Amygdala (tissue), 56 donors: ENCODE measurements around the gene GPSM3.
"Not testable (repeated sequence)": the region's sequence is repeated elsewhere in the genome, so short reads cannot be mapped to it uniquely, and the experiment has no call there.

ENCODE experiments used
- DNase-seq, 56 donors: peaks; one replicate each; lab custom pipeline; 2025; lab: John Stamatoyannopoulos, UW

GPSM3 gene

DNA sequence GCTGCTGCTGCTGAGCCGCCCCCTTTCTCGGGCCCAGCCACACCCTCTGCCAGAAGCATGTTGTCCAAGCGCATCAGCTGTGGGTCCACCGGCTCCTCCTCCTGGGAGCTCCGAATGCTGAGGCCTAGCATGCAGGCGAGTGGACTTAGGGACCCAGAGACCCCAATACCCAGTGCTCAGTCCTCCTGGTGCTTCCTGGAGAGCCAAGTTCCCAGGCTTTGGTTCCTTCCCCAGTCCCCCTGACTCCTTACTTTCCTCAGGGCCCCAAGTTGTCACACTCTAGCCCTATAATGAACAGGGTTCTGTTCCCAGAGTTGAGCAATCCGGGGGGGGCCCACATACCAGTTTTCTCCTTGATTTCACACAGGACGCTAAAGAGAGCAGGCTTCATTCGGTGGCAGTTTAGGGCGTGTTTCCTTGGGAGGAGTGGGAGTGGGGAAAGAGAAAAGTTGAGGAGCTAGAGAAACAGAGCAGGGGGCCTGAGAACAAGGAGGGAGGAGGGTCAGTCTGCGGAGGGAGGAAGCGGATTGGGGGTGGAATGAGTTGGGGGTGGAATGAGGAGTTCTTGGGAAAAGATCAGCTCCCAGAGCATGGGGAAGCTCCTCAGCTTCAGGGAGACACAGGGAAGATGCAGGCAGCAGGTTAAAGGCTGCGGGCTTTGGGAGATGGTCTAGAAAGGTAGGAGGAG, 3.9 kb downstream of the GPSM3 start:
- no peak for DNase-seq

DNA sequence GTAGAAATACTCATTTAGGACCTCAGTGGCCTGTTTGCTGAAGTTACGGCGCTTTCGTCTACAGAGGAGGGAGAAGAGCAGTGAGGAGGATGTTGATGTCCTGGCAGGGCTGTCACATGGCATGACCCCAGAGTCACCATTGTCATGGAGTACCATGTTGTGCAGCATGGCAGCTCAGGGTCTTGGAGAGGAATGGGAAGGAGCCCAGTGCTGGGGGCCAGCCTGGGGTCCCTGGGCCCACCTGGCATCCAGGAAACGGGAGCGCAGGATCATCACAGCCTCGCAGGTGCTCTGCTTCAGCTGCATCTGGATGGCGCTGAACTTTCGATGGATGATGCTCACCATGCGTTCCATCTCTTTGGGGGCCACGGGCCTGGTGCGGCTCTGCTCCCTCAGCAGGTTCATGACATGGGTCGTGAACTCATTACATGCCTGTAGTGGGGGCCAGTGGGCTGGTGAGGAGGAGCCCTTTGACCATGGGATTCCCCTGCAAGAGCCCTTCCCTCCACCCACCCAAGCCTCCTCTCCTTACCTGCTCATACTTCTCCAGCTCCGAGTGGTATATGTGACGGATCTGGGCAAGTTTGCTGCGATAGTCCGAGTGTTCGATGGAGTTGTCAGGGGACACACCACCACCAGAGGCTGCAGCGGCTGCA, 4.6 kb downstream of the GPSM3 start:
- DNase-seq: not testable (repeated sequence)

DNA sequence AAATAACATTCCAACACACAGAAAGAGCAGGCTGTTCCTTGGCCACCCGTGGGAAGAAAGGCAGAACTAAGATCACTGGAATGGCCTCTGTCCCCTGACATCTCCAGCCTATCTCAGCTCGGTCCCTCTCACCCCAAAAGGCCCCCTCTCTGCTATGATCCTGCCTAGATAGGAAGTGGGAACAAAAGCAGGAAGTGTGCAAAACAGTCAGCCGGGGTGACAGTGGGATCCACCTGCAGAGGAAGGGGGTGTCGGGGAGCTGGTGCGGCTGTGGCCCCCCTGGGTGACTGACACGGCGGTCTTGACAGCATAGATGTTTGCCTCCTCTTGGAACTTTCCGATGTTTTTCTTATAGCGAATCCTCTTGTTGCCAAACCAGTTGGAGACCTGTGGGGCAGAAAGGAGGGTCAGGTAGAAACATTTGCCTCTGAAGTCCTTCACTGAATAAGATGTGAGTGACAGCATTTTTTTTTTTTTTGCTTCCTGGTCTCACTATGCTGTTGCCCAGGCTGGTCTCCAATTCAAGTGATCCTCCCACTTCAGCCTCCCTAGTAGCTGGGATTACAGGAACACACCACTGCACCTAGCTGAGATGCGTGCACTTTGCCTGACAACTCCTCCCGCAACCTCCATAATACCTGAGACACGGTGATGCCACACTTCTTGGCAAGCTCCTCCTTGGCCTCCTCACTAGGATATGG, 5.3 kb downstream of the GPSM3 start:
- DNase-seq: no peak

DNA sequence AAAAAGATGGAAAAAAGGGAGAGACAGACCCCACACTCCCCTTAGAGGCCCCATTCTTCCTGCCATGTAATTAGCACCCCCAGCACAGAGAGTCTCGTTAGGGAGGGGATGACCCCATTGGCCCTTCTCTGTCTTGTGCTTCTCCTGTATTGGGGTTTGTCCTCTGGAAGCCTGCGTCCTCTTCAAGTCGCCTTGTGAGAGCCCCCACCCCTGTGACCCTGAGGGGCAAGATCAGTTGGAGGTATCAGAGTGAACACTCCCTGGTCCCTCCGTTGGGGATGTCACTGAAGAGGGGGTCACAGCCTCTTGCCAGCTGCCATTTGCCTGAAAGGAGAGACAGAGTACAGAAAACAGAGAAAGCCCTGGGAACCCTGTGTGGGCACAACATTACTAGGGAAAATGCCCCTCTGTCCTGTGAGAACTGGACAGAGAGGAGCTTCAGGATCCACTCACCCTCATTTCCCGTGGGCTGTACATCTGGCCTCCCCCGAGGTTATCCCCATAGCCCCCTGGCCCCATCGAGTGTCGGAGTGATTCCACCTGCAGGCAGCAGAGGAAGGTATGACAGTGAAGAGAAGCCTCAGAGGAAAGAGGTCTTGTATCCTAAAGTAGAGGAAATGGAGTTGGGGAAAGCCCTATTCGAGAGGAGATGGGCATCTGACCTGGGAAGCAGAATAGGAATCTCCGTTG, 6.1 kb downstream of the GPSM3 start:
- not testable (repeated sequence) for DNase-seq

DNA sequence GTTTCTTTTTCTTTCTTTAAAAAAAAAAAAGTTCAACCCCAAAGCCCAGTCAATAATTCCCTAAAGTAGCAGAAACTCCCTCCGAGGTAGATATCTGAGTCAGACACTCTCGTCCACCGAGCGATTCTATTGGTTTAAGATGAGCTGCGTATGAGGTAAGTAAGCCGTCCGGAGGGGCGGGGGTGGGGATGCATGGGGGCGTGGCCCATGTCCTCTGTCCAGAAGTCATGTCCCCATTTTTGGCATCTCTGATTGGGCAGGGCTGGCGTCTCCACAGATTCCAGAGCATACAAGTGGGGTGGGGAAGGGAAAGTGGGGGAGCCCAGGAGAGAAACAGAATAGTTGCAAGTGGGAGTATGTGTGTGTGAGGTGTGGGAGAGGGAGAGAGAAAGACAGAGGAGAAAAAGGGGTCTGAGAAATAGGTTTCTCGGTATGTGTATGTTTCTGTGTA, 6.7 kb downstream of the GPSM3 start:
- peak in 8 of 56 donors; percentile 8 to 48 (median 18) for DNase-seq

DNA sequence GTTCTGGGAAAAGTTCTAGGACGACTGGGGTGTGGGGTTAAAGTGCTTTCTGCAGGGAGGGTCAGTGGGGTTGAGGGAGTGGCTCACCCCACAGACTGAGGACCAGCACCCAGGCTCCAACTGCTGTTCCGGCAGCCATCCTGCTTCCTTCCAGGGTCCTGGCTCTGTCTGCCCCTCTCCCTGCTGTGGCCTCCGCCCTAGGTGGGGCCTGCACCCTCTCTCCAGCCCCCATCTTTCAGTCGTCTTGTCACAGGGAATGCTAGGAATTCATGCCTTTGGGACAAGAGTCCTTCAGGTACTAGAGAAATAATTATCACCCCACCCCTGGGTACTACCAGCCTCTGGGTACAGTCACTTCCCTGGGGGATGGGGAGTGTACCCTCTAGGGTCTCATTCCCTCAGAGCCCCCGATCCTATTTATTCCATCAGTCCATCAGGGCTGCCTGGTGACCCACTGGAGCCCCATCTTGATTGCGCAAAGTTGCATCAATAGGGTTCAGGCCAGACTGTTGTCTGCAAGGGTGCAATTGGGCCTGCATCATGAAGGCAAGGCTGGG, 8.3 kb downstream of the GPSM3 start, which contains the start of gene AGER:
AGER (minus strand) TSS at position 170 of the 557 bp plus-strand sequence; CDS start at position 139, 31 bp downstream.
- DNase-seq: no peak

DNA sequence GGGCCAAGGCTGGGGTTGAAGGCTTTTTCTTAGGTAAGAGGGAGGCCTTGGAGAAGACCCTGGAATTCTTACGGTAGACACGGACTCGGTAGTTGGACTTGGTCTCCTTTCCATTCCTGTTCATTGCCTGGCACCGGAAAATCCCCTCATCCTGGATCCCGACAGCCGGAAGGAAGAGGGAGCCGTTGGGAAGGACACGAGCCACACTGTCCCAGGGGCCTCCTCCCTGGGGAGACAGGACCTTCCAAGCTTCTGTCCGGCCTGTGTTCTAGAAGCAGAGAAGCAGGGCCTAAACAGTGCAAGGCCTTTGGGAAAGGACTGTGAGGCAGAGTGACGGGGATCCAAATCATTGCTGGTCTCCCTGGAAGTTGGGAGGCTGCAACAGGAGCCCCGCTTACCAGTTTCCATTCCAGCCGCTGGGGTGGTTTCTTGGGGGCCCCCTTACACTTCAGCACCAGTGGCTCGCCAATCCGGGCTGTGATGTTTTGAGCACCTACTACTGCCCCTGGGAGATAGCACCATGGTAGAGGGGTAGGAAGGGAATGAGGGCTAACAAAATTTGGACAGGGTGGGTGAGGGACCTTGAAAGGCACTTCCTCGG, 8.9 kb downstream of the GPSM3 start:
- DNase-seq: no peak

DNA sequence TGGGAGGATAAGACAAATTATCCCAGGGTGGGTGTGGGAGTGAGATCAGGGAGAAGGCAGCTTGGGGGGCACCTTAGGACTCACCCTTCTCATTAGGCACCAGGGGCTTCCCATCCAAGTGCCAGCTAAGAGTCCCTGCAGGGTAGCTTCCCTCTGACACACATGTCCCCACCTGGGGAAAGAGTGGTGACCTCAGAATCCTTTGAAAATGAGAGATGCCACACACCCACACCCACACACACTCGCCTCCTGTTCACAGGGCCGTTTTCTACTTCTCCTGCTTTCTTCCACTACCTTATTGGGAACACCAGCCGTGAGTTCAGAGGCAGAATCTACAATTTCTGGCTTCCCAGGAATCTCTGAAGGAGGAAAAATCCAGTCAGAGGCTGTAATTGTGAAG, 9.4 kb downstream of the GPSM3 start:
- DNase-seq: no peak

DNA sequence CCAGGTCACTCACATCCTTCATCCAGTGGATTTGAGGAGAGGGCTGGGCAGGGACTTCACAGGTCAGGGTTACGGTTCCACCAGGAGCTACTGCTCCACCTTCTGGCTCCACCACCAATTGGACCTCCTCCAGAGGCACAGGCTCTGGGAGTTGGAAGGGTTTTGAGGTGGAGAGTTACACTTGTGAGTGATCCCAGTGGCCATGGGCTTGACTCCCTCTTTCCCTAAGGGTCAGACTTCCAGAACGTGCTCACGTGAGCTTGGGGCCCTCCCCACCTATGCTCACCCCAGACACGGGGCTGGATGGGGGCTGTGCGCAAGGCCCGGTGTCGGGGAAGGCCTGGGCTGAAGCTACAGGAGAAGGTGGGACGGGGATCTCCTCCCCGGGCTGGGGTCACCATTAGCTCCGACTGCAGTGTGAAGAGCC, 9.9 kb downstream of the GPSM3 start:
- no peak for DNase-seq

DNA sequence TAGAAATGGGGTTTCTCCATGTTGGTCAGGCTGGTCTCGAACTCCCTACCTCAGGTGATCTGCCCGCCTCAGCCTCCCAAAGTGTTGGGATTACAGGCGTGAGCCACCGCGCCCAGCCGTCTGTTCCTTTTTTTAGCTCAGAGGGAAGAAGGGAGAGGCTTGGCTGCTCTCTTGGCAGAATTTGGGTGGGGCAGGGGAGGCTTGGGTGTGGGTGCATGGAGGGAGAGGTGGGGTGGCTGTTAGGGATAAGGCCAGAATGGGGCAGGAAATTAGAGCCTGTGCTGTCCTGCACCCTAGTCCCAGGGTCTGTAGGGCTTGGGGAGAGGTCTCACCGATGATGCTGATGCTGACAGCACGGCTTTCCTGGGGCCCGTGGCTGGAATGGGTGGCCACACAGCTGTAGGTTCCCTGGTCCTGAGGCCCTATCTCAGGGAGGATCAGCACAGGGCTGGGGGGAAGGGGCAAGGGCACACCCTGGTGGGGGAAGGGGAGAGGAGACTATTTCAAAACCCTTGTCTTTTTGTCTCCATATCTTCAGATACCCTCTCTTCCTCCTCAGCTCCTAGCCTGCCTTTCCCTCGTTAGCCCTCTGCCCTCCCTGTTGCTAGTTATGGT, 10.4 kb downstream of the GPSM3 start:
- no peak for DNase-seq

DNA sequence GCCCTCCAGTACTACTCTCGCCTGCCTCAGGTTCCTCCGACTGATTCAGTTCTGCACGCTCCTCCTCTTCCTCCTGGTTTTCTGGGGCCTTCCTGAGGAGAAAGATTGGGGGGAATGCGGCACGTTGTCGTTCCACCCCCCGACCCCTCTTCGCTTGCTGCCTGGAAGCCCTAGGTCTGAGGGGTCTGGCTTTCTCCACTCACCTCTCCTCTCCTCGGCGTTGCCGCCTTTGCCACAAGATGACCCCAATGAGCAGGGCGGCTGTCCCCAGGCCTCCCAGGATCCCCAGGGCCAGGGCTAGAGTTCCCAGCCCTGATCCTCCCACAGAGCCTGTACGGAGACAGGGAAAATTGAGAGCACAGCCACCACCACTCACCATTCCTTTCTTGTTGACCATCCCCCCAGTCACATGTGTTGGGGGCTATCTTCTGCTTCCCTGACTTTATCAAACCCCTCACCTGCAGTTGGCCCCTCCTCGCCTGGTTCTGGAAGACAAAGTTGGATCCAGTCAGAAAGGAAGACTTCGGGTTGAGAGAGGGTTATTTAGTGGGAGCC, 11.2 kb downstream of the GPSM3 start:
- DNase-seq: no peak

DNA sequence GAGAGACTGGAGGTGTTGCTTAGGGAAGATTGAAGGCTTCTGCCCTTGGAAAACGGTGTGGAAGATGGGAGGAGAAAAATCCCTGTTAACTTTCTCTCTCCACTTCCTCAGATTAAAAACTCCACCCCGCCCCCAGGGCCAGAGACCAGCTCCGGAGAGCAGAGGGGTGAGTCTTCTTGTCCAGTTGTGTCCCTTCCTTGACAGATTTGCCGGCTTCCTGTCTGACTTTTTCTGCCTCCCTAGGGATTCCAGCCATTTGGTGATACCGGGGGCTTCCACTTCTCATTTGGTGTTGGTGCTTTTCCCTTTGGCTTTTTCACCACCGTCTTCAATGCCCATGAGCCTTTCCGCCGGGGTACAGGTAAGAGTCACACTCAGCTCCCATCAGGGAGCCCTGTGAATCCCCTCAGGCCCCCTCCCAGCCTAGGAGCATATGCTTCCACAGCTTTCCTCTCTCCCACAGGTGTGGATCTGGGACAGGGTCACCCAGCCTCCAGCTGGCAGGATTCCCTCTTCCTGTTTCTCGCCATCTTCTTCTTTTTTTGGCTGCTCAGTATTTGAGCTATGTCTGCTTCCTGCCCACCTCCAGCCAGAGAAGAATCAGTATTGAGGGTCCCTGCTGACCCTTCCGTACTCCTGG, 12.6 kb downstream of the GPSM3 start:
- DNase-seq: no peak

DNA sequence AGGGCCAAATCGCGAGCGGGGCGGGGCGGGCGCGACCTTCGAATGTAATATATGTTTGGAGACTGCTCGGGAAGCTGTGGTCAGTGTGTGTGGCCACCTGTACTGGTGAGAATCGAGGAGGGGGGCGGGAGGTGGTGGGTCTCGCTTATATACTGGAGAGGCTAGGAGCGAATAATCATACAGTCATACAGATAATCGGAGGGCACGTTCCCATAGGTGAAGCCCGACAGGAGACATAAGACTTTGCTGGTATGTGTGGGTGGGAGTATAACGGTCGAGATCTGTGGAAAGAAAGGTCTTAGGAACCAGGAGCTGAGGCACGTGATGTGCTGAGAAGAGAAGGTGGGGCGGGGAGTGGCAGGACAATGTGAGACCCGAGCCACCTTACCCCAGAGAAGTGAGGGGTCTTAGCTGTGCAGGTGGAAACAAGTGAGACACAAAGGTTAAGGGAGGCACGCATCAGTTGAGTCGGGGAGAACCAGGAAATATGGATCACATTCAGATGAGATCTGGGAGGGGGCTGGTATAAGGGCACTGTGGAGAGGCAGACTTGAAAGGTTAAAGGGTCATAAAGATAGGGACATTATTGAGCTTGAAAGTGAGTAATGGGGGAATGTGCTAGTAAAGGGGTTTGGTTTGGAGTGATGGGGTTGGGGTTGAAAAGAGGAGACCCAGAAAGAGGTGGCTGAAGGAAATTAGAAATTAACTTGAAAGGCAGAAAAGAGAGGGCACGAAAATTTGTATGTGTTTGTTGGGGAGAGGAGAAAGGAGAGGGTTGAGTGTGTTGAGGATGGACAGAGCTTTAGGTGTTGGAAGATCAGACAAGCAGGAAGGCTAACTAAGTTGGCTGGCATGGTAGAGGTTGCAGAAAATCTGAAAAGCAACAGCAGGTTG, 13.6 kb downstream of the GPSM3 start:
- DNase-seq: no peak

DNA sequence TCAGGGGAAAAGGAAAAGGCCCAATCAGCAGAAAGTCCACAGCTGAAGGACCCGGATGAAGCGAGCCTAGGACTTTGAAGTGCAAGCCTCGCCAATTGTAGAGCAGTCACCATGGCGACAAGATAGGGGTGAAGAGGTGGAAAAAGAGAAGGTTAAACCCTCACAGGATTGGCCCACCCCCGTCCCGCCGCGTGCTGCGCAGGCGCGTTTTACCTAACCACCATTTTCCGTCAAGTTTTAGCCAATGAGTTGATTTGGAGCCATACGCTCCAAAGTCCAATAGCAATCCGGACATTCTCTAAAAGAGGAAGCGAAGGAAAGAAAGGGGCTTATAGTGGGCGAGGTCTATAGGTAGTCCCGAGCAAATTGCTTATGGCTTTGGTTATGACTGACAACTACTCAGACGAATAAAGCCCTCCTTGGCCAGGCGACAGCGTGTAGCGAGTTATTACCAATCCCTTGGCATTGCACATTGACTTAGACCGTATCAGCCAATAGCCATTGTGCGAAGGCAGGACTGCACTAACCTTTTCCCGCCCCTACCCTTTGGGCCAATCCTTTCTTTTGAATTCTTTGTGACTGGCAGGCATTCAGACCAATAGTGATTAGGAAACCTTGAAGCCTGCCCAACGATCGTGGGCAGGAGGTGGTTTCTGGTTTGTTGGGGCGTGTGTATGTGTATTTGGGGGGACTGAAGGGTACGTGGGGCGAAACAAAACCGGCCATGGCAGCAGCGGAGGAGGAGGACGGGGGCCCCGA, 14.5 kb downstream of the GPSM3 start, which contains the start of gene RNF5:
RNF5 (plus strand) TSS at position 618 of the 759 bp plus-strand sequence; CDS start at position 725, 107 bp downstream.
- peak; percentile 64 to 100 (median 97) for DNase-seq

DNA sequence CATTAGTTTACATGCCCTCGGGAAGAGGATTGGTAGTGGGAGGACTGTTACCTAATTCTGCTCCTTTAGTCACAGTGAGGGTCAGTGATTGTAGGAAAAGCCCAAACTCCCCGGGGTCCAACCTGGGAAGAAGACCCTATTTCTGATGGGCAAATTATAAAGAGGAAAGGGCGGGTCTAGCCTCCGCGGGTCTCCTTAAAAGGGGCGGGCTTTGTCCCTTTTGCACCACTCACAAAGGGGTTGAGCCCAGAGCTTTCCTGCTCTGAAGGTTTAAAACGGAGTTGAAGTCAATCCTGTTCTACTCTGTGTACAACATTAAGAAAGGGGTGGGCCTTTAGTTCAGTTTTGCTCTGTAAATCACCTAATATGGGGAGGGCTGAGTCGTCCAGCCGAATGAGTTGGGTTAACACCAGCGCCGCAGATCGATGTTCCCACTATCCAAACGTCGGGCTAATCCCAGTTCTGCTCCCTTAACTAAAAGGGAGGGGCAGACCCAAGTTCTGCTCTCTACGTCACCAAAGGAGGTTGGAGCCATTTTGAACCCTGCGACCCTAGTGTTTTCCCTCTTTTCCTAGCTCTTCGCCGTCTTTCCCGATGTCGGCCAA, 15.2 kb downstream of the GPSM3 start:
- peak in 6 of 56 donors; percentile 44 to 63 (median 57) for DNase-seq

DNA sequence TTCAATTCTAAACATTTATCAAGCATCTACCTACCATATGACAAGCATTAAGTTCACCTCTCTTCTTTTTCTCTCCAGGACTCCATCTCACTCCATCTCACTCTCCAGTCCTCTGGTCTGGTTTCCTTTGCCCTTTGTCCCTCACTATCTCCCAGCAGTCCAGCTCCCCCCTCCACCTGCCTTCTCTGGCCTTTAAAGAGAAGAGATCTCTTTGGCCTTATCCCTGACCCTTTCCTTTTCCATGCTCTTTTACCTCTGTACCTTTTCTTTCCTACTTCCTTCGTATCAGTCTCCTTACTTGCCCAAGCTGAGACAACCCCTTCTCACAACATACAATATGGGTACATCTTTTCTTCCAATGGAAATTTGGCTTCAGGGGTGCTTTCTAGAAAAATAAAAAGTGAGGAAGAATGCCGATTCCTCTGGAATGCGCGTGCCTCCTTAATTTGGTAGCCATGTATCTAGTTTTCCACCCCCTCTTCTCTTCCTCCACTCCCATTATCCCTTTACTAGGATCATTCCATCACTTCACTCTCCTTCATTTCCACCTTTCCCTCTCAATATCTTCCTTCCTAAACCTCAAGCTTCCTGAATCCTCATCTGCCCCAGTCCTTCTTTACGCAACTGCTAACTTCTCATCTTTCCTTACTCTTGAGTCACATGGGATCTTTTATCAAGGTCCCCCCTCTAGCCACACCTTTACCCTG, 15.8 kb downstream of the GPSM3 start:
- no peak for DNase-seq
